Neural progenitor cell (in vitro differentiated cells): ENCODE data around the gene CCDC142. TPM values are rescaled to one million over a fixed set of nuclear protein-coding genes. Genes with fewer than 3 reads are reported as not detected.
A peak's percentile ranks its signal among the peaks of the same experiment; 100 is the strongest.

Experiments used
- DNase-seq: peaks from one replicate; pipeline ENCODE4 v3.0.0-alpha.2; 2016; ENCODE audit warnings: low spot score
- H2AFZ ChIP-seq: fragments of 200-600 bp; sonication (generic); replicated peaks from 2 replicates; pipeline ENCODE4 v1.6.1; 2016; ENCODE audit warnings: antibody characterized with exemption
- H3F3A ChIP-seq: fragments of 200-600 bp; sonication (generic); 2 replicates; pipeline ENCODE4 v1.6.1; 2016; ENCODE audit warnings: antibody characterized with exemption, low read depth
- H3K27ac ChIP-seq: fragments of 200-600 bp; sonication (generic); 2 replicates; pipeline ENCODE4 v1.5.1; 2016; ENCODE audit warnings: mild to moderate bottlenecking
- H3K27me3 ChIP-seq: fragments of 200-600 bp; sonication (generic); 2 replicates; pipeline ENCODE4 v1.6.1; 2016; ENCODE audit warnings: mild to moderate bottlenecking, moderate library complexity
- H3K36me3 ChIP-seq: fragments of 200-600 bp; sonication (generic); 2 replicates; pipeline ENCODE4 v1.5.1; 2016
- H3K4me1 ChIP-seq: fragments of 200-600 bp; sonication (generic); 2 replicates; pipeline ENCODE4 v1.6.1; 2016; ENCODE audit warnings: mixed run types
- H3K4me2 ChIP-seq: fragments of 200-600 bp; sonication (generic); 2 replicates; pipeline ENCODE4 v1.6.1; 2016
- H3K4me3 ChIP-seq: fragments of 200-600 bp; sonication (generic); 2 replicates; pipeline ENCODE4 v1.5.1; 2016
- H3K79me2 ChIP-seq: fragments of 200-600 bp; sonication (generic); 2 replicates; pipeline ENCODE4 v1.6.1; 2016; ENCODE audit warnings: low read depth
- H3K9ac ChIP-seq: fragments of 200-600 bp; sonication (generic); 2 replicates; pipeline ENCODE4 v1.6.1; 2016
- H3K9me3 ChIP-seq: fragments of 200-600 bp; sonication (generic); 2 replicates; pipeline ENCODE4 v1.5.1; 2016; ENCODE audit warnings: low read depth
- H4K20me1 ChIP-seq: fragments of 200-600 bp; sonication (generic); 2 replicates; pipeline ENCODE4 v1.6.1; 2016; ENCODE audit warnings: low read depth
- H3K27ac Mint-ChIP-seq: 3 replicates; pipeline ENCODE4 v1.8.0; 2021; ENCODE audit warnings: mixed read lengths
- H3K27me3 Mint-ChIP-seq: 2 replicates; pipeline ENCODE4 v1.8.0; 2022; ENCODE audit warnings: low read depth, mild to moderate bottlenecking, inconsistent platforms, moderate library complexity, mixed read lengths; ENCODE audit not compliant: insufficient read depth
- H3K36me3 Mint-ChIP-seq: 3 replicates; pipeline ENCODE4 v1.8.0; 2021; ENCODE audit warnings: mixed read lengths
- H3K4me1 Mint-ChIP-seq: 3 replicates; pipeline ENCODE4 v1.8.0; 2021; ENCODE audit warnings: mixed read lengths
- H3K4me3 Mint-ChIP-seq: 3 replicates; pipeline ENCODE4 v1.8.0; 2021; ENCODE audit warnings: mild to moderate bottlenecking, moderate library complexity, mixed read lengths
- H3K9me3 Mint-ChIP-seq: 3 replicates; pipeline ENCODE4 v1.8.0; 2020; ENCODE audit warnings: mixed read lengths
- EZH2 ChIP-seq: fragments of 200-600 bp; sonication (generic); IDR thresholded peaks from 2 replicates; pipeline ENCODE4 v1.6.1; 2017; ENCODE audit warnings: antibody characterized with exemption, mild to moderate bottlenecking, moderate library complexity
- EZH2phosphoT487 ChIP-seq: fragments of 200-600 bp; sonication (generic); IDR thresholded peaks from 2 replicates; pipeline ENCODE4 v1.6.1; 2017; ENCODE audit warnings: antibody characterized with exemption
- total RNA-seq: library from RNA; depleted of rRNA; stranded (reverse); fragments of >200 nt; gene quantifications from 2 replicates; pipeline ENCODE4 v1.2.3, GENCODE V29; 2015; ENCODE audit warnings: low replicate concordance
- TF ChIP-seq, protein P1 (sequence below): fragments of 200-600 bp; sonication (generic); IDR thresholded peaks from 2 replicates; pipeline ENCODE4 v1.5.1; 2017; ENCODE audit warnings: antibody characterized with exemption, mild to moderate bottlenecking

CCDC142 gene
- total RNA-seq, 1 donor from 2014 or later: 12.0 TPM

DNA sequence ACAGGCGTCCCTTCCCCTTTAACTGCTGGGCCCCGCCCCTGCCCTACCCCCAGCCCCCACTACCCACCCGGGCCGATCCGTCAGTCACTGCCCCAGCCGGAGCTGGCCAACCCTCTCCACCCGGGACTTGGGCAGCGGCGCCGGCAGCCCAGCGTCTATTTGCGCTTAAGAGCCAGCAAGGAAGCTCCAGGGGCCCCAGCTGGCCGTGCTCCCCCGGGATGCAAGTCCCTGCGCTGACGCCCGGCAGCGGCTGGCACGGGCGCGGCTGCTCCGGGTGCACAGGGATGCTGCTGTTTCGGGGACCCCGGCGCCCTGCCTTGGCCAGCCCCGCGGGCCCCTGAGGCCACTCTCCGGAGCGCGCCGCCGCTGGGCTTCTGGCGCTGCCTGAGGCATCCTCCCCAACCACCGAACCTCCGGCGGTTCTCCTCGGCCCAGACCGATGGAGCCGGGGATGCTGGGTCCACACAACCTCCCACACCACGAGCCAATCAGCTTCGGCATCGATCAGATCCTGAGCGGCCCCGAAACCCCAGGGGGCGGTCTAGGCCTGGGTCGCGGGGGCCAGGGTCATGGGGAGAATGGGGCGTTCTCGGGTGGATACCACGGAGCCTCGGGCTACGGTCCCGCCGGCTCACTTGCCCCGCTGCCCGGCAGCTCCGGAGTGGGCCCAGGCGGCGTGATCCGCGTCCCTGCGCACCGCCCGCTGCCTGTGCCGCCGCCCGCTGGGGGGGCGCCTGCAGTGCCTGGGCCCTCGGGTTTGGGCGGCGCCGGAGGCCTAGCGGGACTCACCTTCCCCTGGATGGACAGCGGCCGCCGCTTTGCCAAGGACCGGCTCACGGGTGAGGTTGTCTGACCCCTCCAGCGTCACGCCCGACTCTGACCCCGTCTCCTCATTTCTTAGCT is 31.8 kb upstream of the CCDC142 start, which contains the start of gene TLX2:
TLX2 (plus strand) TSS at position 83 of the 903 bp plus-strand sequence; CDS start at position 440, 357 bp downstream.
- peak; percentile 66 for DNase-seq
- H3K9ac ChIP-seq: no peak within 1 kb of the TSS
- H3F3A ChIP-seq: peaks cover 41% of the 10 kb centered on the region
- peak; percentile 88 for TF ChIP-seq EZH2phosphoT487
- peak; percentile 85 for TF ChIP-seq EZH2
- TF ChIP-seq, protein P1, sequence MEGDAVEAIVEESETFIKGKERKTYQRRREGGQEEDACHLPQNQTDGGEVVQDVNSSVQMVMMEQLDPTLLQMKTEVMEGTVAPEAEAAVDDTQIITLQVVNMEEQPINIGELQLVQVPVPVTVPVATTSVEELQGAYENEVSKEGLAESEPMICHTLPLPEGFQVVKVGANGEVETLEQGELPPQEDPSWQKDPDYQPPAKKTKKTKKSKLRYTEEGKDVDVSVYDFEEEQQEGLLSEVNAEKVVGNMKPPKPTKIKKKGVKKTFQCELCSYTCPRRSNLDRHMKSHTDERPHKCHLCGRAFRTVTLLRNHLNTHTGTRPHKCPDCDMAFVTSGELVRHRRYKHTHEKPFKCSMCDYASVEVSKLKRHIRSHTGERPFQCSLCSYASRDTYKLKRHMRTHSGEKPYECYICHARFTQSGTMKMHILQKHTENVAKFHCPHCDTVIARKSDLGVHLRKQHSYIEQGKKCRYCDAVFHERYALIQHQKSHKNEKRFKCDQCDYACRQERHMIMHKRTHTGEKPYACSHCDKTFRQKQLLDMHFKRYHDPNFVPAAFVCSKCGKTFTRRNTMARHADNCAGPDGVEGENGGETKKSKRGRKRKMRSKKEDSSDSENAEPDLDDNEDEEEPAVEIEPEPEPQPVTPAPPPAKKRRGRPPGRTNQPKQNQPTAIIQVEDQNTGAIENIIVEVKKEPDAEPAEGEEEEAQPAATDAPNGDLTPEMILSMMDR: no peak
- H3K4me1 ChIP-seq: peaks cover 21% of the 10 kb centered on the region
- no peak within 1 kb of the TSS for H2AFZ ChIP-seq
- H3K4me3 Mint-ChIP-seq: peak within 1 kb of the TSS; percentile 70
- H3K79me2 ChIP-seq: no peaks in the 10 kb centered on the region
- no peaks in the 10 kb centered on the region for H3K36me3 ChIP-seq
- peak within 1 kb of the TSS; percentile 32 for H3K4me3 ChIP-seq
- H4K20me1 ChIP-seq: peaks cover 26% of the 10 kb centered on the region
- H3K36me3 Mint-ChIP-seq: peaks cover 5% of the 10 kb centered on the region
- H3K9me3 Mint-ChIP-seq: peaks cover 10% of the 10 kb centered on the region
- peaks cover 79% of the 10 kb centered on the region for H3K27me3 Mint-ChIP-seq
- no peaks in the 10 kb centered on the region for H3K9me3 ChIP-seq
- no peak within 1 kb of the TSS for H3K27ac Mint-ChIP-seq
- H3K4me2 ChIP-seq: peak within 1 kb of the TSS; percentile 73
- no peak within 1 kb of the TSS for H3K27ac ChIP-seq
- peaks cover 100% of the 10 kb centered on the region for H3K27me3 ChIP-seq
- peaks cover 19% of the 10 kb centered on the region for H3K4me1 Mint-ChIP-seq

GRCh38 chr2:74513605-74514367 is 31.0 kb upstream of the CCDC142 start:
- peaks cover 48% of the 10 kb centered on the region for H3F3A ChIP-seq
- no peaks in the 10 kb centered on the region for H3K36me3 ChIP-seq
- Mint-ChIP-seq H3K27me3 (peaks cover 74% of the 10 kb centered on the region), H3K4me1 (peaks cover 19% of the 10 kb centered on the region), H3K27ac (no peak overlapping the region), H3K9me3 (peaks cover 10% of the 10 kb centered on the region), H3K4me3 (peak overlapping the region; percentile 53), H3K36me3 (peaks cover 5% of the 10 kb centered on the region)
- H3K27me3 ChIP-seq: peaks cover 100% of the 10 kb centered on the region
- H3K4me1 ChIP-seq: peaks cover 21% of the 10 kb centered on the region
- TF ChIP-seq, protein P1: no peak
- peak; percentile 11 for TF ChIP-seq EZH2phosphoT487
- peak; percentile 74 for TF ChIP-seq EZH2
- H3K4me3 ChIP-seq: peak overlapping the region; percentile 32
- H3K9ac ChIP-seq: no peak overlapping the region
- H3K27ac ChIP-seq: no peak overlapping the region
- H2AFZ ChIP-seq: no peak overlapping the region
- H3K9me3 ChIP-seq: no peaks in the 10 kb centered on the region
- no peaks in the 10 kb centered on the region for H3K79me2 ChIP-seq
- peak overlapping the region; percentile 73 for H3K4me2 ChIP-seq
- peak; percentile 54 for DNase-seq
- H4K20me1 ChIP-seq: peaks cover 26% of the 10 kb centered on the region

DNA sequence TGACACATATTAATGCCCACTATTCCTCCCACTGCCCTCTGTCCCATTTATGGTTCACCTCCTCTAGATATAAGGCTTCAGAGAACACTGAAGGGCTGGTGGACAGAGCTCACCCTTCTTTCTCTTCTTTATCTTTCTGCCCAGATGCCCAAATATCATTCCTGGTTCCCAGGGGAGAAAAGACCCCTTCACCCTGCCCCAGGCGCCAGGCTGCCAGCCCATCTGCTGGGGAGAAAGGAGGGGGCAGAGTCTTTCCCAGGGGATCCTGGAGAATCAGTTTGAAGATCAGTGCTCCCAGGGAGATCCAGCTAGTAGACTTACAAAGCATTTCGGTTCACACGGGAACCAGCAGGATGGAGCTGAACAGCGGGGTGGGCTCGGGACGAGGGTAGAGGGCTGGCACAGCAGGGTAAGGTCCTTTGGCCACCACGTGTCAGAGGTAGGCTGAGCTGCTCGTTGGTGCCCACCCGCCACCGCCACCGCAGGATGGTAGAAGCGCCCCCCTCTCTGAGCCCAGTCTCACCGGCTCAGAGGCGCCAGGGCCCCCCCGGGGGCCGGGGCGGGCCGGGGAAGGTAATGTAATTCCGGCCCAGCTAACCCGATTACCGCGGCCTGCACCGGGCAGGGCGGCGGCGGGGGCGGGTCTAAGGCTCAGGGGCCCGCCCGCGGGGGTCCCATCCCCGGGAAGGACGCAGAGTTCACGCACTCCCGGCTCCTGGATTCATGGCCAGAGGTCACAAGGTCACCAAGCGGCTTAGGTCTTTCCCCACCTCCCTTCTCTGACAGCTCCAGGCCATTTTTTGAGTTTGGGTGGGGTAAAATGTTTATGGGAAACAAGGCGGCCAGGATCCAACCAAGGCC is 30.2 kb upstream of the CCDC142 start:
- Mint-ChIP-seq H3K4me1 (peaks cover 25% of the 10 kb centered on the region), H3K27me3 (peaks cover 71% of the 10 kb centered on the region), H3K9me3 (peaks cover 10% of the 10 kb centered on the region), H3K4me3 (peak overlapping the region; percentile 66), H3K36me3 (peaks cover 5% of the 10 kb centered on the region), H3K27ac (no peak overlapping the region)
- peak; percentile 82 for DNase-seq
- TF ChIP-seq, protein P1: no peak
- TF ChIP-seq EZH2phosphoT487 (no peak), EZH2 (no peak)
- Histone ChIP-seq H3K4me1 (peaks cover 21% of the 10 kb centered on the region), H4K20me1 (peaks cover 26% of the 10 kb centered on the region), H3K9ac (no peak overlapping the region), H3K4me3 (peak overlapping the region; percentile 20), H3K9me3 (no peaks in the 10 kb centered on the region), H3K36me3 (no peaks in the 10 kb centered on the region), H3K27me3 (peaks cover 100% of the 10 kb centered on the region), H3F3A (peaks cover 56% of the 10 kb centered on the region), H3K27ac (no peak overlapping the region), H2AFZ (no peak overlapping the region), H3K79me2 (no peaks in the 10 kb centered on the region), H3K4me2 (peak overlapping the region; percentile 73)
